Right lung (tissue), 5 donors: ENCODE measurements around the gene ITGA4. TPM values are rescaled to one million over a fixed set of nuclear protein-coding genes. Genes with fewer than 3 reads are reported as not detected.

Experiments used
- DNase-seq, 2 donors: peaks; one replicate each; pipeline ENCODE4 v3.0.0-alpha.2; 2013
- polyA plus RNA-seq, 5 donors: library from polyadenylated mRNA; unstranded; fragments of 120-200 nt; gene quantifications; one replicate each; pipeline versions ENCODE4 v1.2.1 to v1.2.3, GENCODE V29; 2013; ENCODE audit warnings: inconsistent platforms in 1 of 5, low replicate concordance in 1 of 5; ENCODE audit not compliant: insufficient read length in 5 of 5, insufficient read depth in 1 of 5

The ITGA4 gene
- polyA plus RNA-seq, 5 donors, result 14.3 to 29.4 (median 25.3) TPM

DNA sequence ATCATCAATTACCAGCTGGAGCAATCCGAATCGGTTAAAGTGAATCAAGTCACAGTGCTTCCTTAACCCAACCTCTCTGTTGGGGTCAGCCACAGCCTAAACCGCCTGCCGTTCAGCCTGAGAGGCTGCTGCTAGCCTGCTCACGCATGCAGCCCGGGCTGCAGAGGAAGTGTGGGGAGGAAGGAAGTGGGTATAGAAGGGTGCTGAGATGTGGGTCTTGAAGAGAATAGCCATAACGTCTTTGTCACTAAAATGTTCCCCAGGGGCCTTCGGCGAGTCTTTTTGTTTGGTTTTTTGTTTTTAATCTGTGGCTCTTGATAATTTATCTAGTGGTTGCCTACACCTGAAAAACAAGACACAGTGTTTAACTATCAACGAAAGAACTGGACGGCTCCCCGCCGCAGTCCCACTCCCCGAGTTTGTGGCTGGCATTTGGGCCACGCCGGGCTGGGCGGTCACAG, 496 bp upstream of the ITGA4 start:
- DNase-seq, result peak in 1 of 2 donors; percentile 9

- peak; percentile 9 to 25 for DNase-seq
Observed at GRCh38 chr2:181457741-181458425, 697 bp downstream of the ITGA4 start.

DNA sequence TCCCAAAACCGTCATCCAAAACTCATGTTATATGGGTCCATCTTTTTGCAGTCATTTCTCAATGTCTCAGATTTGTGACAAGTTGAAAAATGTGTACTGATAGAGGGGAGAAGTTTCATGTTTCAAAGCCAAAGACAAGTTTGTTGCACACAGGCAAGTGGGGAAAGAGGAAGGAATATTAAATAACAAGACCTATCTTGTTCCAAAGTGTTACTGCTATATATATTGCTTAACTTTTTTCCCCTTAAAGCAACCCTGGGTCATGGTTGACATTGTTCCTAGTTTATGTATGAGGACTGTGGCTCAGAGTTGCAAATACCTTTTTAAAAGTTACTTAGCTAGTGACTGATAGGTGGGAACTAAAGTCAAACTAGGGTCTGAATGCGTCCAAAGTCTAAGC, 1.7 kb downstream of the ITGA4 start:
- no peak for DNase-seq

DNA sequence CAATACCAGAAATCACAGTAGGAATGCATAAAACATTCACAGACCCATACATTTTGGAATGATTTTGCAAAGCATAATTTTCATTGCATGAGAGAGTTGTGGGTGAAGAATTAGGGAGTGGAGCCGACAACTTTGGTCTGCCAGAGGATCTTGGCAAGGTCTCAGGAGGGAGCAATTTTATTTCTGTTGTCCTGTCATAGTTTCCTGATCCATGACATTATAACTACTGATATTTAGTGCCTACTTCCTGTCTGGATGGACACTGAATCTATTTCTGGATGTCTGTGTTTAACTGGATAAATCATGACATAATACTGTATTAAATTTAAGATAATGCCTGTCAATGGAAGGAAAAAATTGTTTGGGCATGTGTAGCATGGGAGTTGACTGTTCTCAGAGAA, 2.4 kb downstream of the ITGA4 start:
- no peak for DNase-seq

DNA sequence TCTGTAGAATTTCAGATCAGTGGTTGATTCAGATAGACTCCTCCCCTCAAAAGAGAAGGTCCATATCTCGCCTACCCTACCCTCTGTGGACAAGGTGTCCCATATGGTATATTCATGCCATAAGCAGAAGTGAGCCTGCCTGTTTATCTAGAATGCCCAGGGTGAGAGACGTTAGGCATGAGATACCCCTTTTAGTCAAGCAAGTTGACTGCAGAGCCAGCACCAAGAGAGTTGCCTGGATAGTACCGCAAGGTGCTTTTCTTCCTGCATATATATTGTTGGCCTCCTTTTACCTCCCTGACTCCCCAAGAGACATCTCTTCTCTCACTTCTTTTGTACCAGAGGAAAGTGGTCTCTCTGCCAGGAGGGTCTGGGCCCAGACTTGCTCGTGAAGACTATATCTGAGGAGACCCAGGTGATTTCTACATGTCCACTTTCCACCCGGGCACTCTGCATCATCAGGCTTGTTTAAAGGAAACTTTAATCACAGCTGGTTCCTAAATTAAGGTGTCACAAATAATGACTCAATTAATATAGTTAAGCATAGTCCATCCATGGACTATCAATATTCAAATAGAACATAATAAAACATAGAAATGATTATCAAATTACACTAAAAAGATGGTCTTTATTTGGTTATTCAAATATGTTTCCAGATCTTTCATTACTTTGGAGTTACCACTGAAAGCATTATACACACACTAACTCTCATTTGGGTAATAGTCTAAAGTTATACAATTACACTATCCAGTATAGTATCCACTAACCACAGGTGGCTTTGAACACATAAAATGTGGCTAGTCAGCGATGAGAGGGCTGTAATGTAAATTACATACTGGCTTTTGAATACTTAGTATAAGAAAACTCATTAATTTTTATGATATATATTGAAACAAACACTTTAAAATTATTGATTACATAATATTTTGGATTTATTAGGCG, 4.1 kb downstream of the ITGA4 start:
- no peak for DNase-seq

- DNase-seq, result no peak
Observed at GRCh38 chr2:181462033-181462432, 4.8 kb downstream of the ITGA4 start.

- no peak for DNase-seq
Observed at GRCh38 chr2:181463588-181463987, 6.4 kb downstream of the ITGA4 start.

GRCh38 chr2:181464966-181465365, 7.8 kb downstream of the ITGA4 start:
- DNase-seq, result no peak

DNA sequence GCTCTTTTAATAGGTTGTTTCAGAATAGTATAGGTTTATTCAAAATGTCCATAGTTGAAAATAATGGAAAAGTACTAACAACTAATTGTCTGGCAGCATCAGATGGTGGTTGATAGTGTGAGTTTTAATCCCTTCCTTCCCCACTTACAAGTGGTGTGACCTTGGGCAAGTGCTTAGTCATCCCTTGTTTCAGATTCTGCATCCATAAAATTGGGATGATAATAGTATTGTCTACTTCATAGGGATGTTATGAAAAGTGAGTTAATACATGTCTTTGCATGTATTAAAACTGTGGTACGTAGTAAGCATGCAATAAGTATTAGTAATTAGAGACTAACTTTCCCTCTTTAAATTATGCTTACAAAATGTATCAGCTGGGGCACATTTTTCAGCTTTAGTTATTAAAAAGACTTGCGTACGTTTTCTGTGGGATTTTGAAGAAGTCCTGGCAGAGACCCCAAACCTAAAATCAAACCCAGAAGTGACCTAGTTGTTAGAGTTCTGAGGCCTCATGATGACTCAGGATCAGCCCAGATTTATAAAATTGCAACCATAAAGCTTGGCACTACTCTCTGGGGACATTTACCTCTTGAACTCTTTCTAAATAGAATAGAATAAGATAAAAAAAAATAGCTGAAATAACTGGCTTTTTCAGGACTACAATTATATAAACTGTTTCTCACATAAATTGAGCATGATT, 8.6 kb downstream of the ITGA4 start:
- no peak for DNase-seq

DNA sequence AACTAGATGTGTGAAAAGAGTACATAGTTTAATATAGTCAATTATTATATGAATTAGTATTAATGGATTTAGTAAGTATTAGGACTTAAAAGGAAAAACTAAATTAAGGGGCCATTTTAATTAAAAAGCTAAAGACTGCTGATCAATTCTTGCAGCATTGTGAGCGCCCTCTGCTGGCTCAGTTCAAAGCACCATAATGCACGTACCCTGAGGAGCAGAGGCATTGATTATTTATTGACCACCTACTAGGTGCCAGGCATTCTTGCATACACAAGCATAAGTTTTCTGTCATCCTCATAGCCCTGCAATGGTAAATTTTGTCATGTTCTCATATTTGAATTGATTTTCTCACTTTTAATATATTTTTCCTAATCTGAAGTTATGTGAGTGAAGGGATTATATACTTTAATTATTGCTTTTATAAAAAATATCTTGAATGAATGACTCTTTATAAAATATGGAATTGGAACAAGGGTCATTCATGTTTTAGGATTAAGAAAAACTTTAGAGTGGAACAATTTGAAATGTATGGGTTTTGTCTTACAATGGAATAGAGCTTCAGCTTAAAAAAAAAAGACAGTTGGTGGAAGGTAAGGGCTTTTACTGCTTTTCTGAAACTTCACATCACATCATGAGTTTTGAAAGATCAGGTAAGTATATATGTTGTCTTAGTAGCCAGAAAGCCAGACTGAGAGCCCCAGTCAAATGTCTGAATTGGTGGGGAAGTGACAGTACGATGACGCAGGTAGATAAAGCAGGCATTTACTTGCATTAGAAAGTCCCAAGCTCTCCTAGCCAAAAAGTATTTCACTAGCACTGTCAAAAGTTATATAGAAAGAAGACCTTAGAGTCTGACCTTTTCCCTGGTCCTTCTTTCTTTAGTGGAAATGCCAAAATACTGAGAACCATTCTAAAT, 9.7 kb downstream of the ITGA4 start:
- DNase-seq, result peak; percentile 23 to 30

DNA sequence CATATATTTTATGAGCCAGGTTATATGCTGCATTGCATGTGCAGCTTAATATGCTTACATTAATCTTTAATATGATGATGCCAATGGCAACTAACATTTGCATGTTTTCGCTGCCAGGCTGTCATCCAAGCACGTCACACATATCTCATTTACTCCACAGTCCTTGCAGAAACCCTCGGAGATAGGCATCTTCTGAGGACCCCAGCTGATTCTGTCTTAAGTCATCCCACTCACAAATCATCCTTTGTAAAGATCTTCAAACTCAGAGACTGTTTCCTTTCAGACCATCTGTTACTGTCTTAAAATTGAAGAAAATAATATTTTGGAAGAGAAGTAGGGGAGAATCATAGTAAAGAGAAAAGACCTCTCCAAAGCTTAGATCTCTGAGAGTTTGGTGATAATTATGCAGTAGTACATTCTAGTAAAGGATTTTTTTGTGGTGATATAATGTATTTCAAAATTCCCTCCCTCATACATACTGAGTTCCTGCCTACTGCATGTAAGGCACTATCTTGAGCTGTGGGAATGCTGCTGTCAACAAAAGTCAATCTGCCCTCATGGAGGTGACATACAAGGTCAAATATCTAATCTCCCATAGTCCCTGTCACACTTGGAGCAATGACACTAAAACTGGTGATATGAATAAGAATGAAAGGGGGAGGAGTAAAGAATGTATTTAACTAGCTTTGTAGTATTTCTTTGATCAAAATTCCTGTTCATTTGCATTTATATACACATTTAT, 11.0 kb downstream of the ITGA4 start:
- no peak for DNase-seq

DNA sequence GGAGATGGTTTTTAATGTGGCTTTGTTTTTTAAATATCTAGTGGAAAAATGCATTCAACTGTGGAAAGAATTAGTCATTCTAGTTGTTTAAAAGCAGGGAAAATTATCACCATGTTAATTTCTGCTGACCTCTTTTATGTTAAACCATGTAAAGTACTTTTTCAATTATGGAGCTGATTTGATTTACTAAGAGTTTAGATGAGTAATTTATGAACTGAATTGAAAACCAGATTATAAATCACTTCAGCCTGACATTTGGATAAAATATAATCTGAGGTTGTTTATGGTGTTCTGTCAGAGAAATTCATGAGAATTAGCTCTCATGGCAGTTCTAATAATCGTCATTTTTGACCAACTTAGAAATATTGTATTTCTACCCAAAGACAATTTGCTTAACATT, 11.6 kb downstream of the ITGA4 start:
- DNase-seq, result no peak

- no peak for DNase-seq
Observed at GRCh38 chr2:181471226-181471625, 14.0 kb downstream of the ITGA4 start.

GRCh38 chr2:181471783-181472182, 14.6 kb downstream of the ITGA4 start:
- no peak for DNase-seq

GRCh38 chr2:181472990-181473389, 15.8 kb downstream of the ITGA4 start:
- no peak for DNase-seq

DNA sequence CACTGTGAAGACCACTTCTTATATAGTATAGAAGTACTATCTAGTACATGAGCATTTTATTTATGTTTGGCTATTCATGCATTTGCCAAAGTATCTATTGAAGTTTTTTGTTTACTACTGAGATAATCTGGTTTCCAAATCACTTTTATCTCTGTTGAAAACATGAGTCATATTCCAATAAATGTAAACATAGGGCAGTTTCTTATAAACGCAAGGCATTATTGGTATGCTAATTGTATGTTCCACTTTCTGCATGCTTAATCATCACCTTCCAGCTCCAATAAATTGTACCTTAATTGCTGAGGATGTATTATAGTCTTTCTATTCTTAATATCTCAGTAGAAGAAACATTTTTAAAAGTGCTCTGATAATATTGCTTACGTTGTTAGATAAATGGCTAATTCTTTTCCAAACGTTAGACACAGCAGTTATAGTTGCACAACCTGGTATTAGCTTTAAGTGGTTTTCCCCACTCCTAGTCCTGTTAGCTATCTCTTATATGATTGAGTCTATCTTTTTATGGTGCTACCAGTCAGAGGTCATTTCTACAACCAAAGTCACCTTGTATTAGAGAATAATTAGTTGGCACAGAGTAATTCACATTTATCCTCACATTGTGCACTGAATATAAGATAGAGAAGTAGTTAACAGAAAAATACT, 17.2 kb downstream of the ITGA4 start:
- no peak for DNase-seq

- no peak for DNase-seq
Observed at GRCh38 chr2:181483211-181483610, 26.0 kb downstream of the ITGA4 start.

- DNase-seq, result no peak
Observed at GRCh38 chr2:181483876-181484275, 26.7 kb downstream of the ITGA4 start.

DNA sequence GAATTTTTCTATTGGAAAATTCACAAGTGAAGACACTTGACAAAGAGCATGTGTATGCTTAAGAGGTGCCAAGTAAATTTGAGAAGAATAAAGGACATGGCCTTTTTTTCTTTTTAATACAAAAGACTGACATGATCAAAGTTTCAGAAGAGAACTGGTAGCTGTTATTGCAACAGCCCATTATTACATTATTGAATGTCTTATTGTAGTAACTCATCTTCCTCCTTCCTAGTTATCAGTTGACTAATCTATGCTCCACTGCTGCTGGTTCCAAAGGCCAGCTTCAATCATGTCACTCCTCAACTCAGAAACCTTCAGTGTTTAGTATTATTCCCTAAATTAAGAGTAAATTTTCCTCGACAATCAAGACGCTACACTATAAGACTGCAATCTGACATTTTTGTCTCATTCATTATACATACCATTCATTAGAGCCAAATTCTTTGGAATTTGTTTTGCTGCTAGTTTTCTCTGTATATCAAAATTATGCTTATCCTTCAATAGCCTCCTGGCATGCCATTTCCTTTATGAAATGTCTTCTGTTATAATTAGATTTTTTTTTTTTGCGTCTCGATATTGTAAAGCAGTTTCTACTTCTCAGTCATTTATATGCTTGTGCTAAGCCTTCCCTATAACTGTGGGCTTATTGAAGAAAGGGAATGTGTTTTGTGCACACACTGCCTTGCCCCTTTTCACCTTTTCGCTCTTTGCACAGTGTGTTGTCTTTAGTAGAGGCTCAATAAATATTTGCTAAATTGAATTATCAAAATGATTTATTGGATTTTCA, 27.9 kb downstream of the ITGA4 start:
- no peak for DNase-seq
